Activated CD8-positive, alpha-beta memory T cell treated with anti-CD3 and anti-CD28 coated beads for 36 hours (primary cell): ENCODE results near the gene OR2A42. TPM values are rescaled to one million over a fixed set of nuclear protein-coding genes. Genes with fewer than 3 reads are reported as not detected.

Experiments used
- total RNA-seq, 2 experiments: library from RNA; stranded (reverse); gene quantifications; one replicate each; pipeline ENCODE4 v1.2.3, GENCODE V29; 2021

OR2A42 gene
- total RNA-seq, 2 experiments from 2014 or later, result not detected

Other genes with a start within 250 kb of the OR2A42 start
- not detected for gene OR6B1, start 239.3 kb downstream of the OR2A42 start, total RNA-seq
- gene OR2A5, start 190.7 kb downstream of the OR2A42 start, total RNA-seq, result not detected
- gene OR2A25, start 169.8 kb downstream of the OR2A42 start, total RNA-seq, result not detected
- not detected for gene OR2A12, start 153.3 kb downstream of the OR2A42 start, total RNA-seq
- not detected for gene OR2A2, start 130.0 kb downstream of the OR2A42 start, total RNA-seq
- not detected for gene OR2A14, start 116.4 kb downstream of the OR2A42 start, total RNA-seq
- gene CTAGE4, start 56.1 kb downstream of the OR2A42 start, total RNA-seq, result 1 to 10 TPM; 1.2 to 2.0 TPM
- gene ARHGEF35, start 43.8 kb downstream of the OR2A42 start, total RNA-seq, result 1 to 10 TPM; 4.8 to 4.9 TPM
- gene OR2A7, start 25.2 kb upstream of the OR2A42 start, total RNA-seq, result 1 to 10 TPM; 1.0 to 1.2 TPM
- under 1 TPM in 1 of 2 experiments, not detected in 1; 0.78 TPM for gene CTAGE8, start 29.7 kb upstream of the OR2A42 start, total RNA-seq
- not detected for gene OR2A1, start 72.8 kb upstream of the OR2A42 start, total RNA-seq
- 1 to 10 TPM; 8.7 to 9.9 TPM for gene ARHGEF5, start 115.8 kb upstream of the OR2A42 start, total RNA-seq
- not detected for gene NOBOX, start 164.1 kb upstream of the OR2A42 start, total RNA-seq